Adrenal gland (tissue), 5 donors: Measurements from ENCODE around the gene ZNF578.
"Not testable (repeated sequence)": the region's sequence is repeated elsewhere in the genome, so short reads cannot be mapped to it uniquely, and the experiment has no call there.

Source experiments
- POLR2A ChIP-seq, 2 donors: fragments of 450-650 bp; IDR thresholded peaks; one replicate each; pipeline ENCODE4 v1.6.1; 2017; ENCODE audit warnings: antibody characterized with exemption in 2 of 2, mild to moderate bottlenecking in 2 of 2, moderate library complexity in 1 of 2
- TF ChIP-seq, protein P1 (sequence below), 6 experiments: fragments of 450-650 bp in 4 of 6; fragments of 200-600 bp in 2 of 6; sonication (generic) in 1 of 6; IDR thresholded peaks; 1 replicate in 5 of 6; 2 replicates in 1 of 6; pipeline versions ENCODE4 v1.5.1 to v1.8.0; 2016 to 2021; ENCODE audit warnings: antibody characterized with exemption in 6 of 6, mild to moderate bottlenecking in 2 of 6, moderate library complexity in 1 of 6
- donor health status: DM: no; HTN: no; CAD: no.

DNA sequence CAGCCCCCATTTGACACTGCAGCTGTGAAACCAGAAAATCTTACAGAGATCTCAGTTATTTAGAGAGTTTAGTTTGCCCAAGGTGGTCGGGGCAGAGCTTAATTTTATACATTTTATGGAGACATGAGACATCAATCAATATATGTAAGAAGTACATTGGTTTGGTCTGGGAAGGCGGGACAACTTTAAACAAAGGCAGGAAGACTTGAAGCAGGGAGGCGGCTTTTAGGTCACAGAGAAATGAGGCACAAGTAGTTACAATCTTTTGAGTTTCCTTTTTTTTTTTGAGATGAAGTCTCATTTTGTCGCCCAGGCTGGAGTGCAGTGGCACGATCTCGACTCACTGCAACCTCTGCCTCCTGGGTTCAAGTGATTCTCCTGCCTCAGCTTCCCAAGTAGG, 89.2 kb downstream of the ZNF578 start:
- TF ChIP-seq, protein P1, sequence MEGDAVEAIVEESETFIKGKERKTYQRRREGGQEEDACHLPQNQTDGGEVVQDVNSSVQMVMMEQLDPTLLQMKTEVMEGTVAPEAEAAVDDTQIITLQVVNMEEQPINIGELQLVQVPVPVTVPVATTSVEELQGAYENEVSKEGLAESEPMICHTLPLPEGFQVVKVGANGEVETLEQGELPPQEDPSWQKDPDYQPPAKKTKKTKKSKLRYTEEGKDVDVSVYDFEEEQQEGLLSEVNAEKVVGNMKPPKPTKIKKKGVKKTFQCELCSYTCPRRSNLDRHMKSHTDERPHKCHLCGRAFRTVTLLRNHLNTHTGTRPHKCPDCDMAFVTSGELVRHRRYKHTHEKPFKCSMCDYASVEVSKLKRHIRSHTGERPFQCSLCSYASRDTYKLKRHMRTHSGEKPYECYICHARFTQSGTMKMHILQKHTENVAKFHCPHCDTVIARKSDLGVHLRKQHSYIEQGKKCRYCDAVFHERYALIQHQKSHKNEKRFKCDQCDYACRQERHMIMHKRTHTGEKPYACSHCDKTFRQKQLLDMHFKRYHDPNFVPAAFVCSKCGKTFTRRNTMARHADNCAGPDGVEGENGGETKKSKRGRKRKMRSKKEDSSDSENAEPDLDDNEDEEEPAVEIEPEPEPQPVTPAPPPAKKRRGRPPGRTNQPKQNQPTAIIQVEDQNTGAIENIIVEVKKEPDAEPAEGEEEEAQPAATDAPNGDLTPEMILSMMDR (IDR thresholded peaks at IDR 0.05) = not testable (repeated sequence)
- TF ChIP-seq POLR2A (IDR thresholded peaks at IDR 0.05) = not testable (repeated sequence)
